Upper lobe of left lung (tissue), 6 donors: ENCODE measurements around the gene SPOCK3. TPM values are rescaled to one million over a fixed set of nuclear protein-coding genes. Genes with fewer than 3 reads are reported as not detected.

Experiments
- ATAC-seq, 2 donors: fragments of 200-7000 bp; cut with Tn5 transposase; one replicate each; pipeline ENCODE4 v1.9.1; 2022; ENCODE audit warnings: mild to moderate bottlenecking in 2 of 2, moderate library complexity in 2 of 2; ENCODE audit not compliant: low FRiP score in 2 of 2
- DNase-seq, 2 donors: peaks; one replicate each; pipeline ENCODE4 v3.0.0-alpha.2; 2019 to 2020
- H3K27ac ChIP-seq, 4 donors: fragments of 200-600 bp; sonication (generic); one replicate each; pipeline ENCODE4 v1.5.1; 2016 to 2019
- H3K27me3 ChIP-seq, 4 donors: fragments of 200-600 bp; sonication (generic); one replicate each; pipeline ENCODE4 v1.5.1; 2017 to 2019
- H3K36me3 ChIP-seq, 4 donors: fragments of 200-600 bp; sonication (generic); one replicate each; pipeline ENCODE4 v1.5.1; 2016 to 2019
- H3K4me1 ChIP-seq, 4 donors: fragments of 200-600 bp; sonication (generic); one replicate each; pipeline ENCODE4 v1.5.1; 2018 to 2019
- H3K4me3 ChIP-seq, 4 donors: fragments of 200-600 bp; sonication (generic); one replicate each; pipeline ENCODE4 v1.5.1; 2017 to 2019; ENCODE audit warnings: mild to moderate bottlenecking in 2 of 4, moderate library complexity in 1 of 4
- H3K9me3 ChIP-seq, 4 donors: fragments of 200-600 bp; sonication (generic); one replicate each; pipeline ENCODE4 v1.5.1; 2018 to 2019
- CTCF ChIP-seq, 6 experiments: fragments of 450-650 bp in 4 of 6; fragments of 200-600 bp in 2 of 6; sonication (generic) in 2 of 6; IDR thresholded peaks; one replicate each; pipeline ENCODE4 v1.5.1; 2016 to 2019; ENCODE audit warnings: antibody characterized with exemption in 6 of 6
- EP300 ChIP-seq, 4 donors: sonication (generic); formaldehyde crosslinking; IDR thresholded peaks; one replicate each; pipeline ENCODE4 v1.5.1; 2017; ENCODE audit warnings: antibody characterized with exemption in 4 of 4, control low read depth in 2 of 4
- POLR2A ChIP-seq, 4 donors: fragments of 450-650 bp; IDR thresholded peaks; one replicate each; pipeline ENCODE4 v1.5.1; 2016 to 2017; ENCODE audit warnings: antibody characterized with exemption in 4 of 4, mild to moderate bottlenecking in 2 of 4
- POLR2AphosphoS5 ChIP-seq, 2 donors: sonication (generic); formaldehyde crosslinking; IDR thresholded peaks; one replicate each; pipeline ENCODE4 v1.5.1; 2017; ENCODE audit warnings: antibody characterized with exemption in 2 of 2
- WGBS, 2 donors: methylation state at CpG; one replicate each; pipeline ENCODE4 v1.1.5; 2017 to 2018; 5-methylcytosine and 5-hydroxymethylcytosine counted together
- total RNA-seq, 6 donors: library from RNA; depleted of rRNA in 4 of 6; stranded (reverse); fragments of >200 nt in 4 of 6; gene quantifications; one replicate each; pipeline versions ENCODE4 v1.1.0 to v1.2.1, GENCODE V29; 2016 to 2021
- donor health status: DM: no; HTN: no; CAD: no; lungs with moderate emphysema.
- donor health status: DM: no; HTN: yes; CAD: no; lungs with severe emphysema.

The SPOCK3 gene
- total RNA-seq, 6 donors from 2014 or later = 0.15 to 5.2 (median 0.22) TPM; not detected in 2

GRCh38 chr4:166737430-166737829, 496.9 kb downstream of the SPOCK3 start:
- Histone ChIP-seq H3K36me3 (no peaks in the 10 kb centered on the region), H3K9me3 (no peaks in the 10 kb centered on the region), H3K4me1 (no peaks in the 10 kb centered on the region), H3K27ac (no peak overlapping the region), H3K4me3 (no peak overlapping the region), H3K27me3 (no peaks in the 10 kb centered on the region)
- DNase-seq = no peak
- TF ChIP-seq CTCF (IDR thresholded peaks at IDR 0.05) = no peak
- no peak for TF ChIP-seq EP300 (IDR thresholded peaks at IDR 0.05)
- TF ChIP-seq POLR2AphosphoS5 (IDR thresholded peaks at IDR 0.05) = no peak
- no peak for TF ChIP-seq POLR2A (IDR thresholded peaks at IDR 0.05)
- no peak for ATAC-seq

- H3K27me3 ChIP-seq = no peaks in the 10 kb centered on the region
- H3K4me1 ChIP-seq = no peaks in the 10 kb centered on the region
- no peak overlapping the region for H3K27ac ChIP-seq
- TF ChIP-seq EP300 (IDR thresholded peaks at IDR 0.05) (no peak), POLR2A (IDR thresholded peaks at IDR 0.05) (no peak), POLR2AphosphoS5 (IDR thresholded peaks at IDR 0.05) (no peak), CTCF (IDR thresholded peaks at IDR 0.05) (no peak)
- H3K36me3 ChIP-seq = no peaks in the 10 kb centered on the region
- H3K9me3 ChIP-seq = no peaks in the 10 kb centered on the region
- 48 to 67% methylated on average over 1 of the region's 1 CpG for WGBS, 2 donors
- DNase-seq (no peak), ATAC-seq (no peak)
- H3K4me3 ChIP-seq = no peak overlapping the region
Measured at GRCh38 chr4:166735553-166735952, 498.7 kb downstream of the SPOCK3 start.

- WGBS, 2 donors = 89 to 94% methylated on average over 3 of the region's 3 CpGs
- Histone ChIP-seq H3K4me3 (no peak overlapping the region), H3K36me3 (no peaks in the 10 kb centered on the region), H3K9me3 (no peaks in the 10 kb centered on the region), H3K27ac (no peak overlapping the region), H3K27me3 (no peaks in the 10 kb centered on the region), H3K4me1 (no peaks in the 10 kb centered on the region)
- ATAC-seq (no peak), DNase-seq (no peak)
- no peak for TF ChIP-seq POLR2AphosphoS5 (IDR thresholded peaks at IDR 0.05)
- TF ChIP-seq CTCF (IDR thresholded peaks at IDR 0.05) = no peak
- no peak for TF ChIP-seq EP300 (IDR thresholded peaks at IDR 0.05)
- TF ChIP-seq POLR2A (IDR thresholded peaks at IDR 0.05) = no peak
Measured at GRCh38 chr4:166734797-166735196, 499.5 kb downstream of the SPOCK3 start.

GRCh38 chr4:166733686-166734085, 500.6 kb downstream of the SPOCK3 start:
- Histone ChIP-seq H3K4me1 (no peaks in the 10 kb centered on the region), H3K9me3 (no peaks in the 10 kb centered on the region), H3K27me3 (no peaks in the 10 kb centered on the region), H3K36me3 (no peaks in the 10 kb centered on the region), H3K4me3 (no peak overlapping the region), H3K27ac (no peak overlapping the region)
- WGBS, 2 donors = 90 to 93% methylated on average over 3 of the region's 3 CpGs
- no peak for ATAC-seq
- TF ChIP-seq CTCF (IDR thresholded peaks at IDR 0.05) (no peak), POLR2A (IDR thresholded peaks at IDR 0.05) (no peak), POLR2AphosphoS5 (IDR thresholded peaks at IDR 0.05) (no peak), EP300 (IDR thresholded peaks at IDR 0.05) (no peak)
- no peak for DNase-seq

- Histone ChIP-seq H3K4me1 (no peaks in the 10 kb centered on the region), H3K9me3 (no peaks in the 10 kb centered on the region), H3K27me3 (no peaks in the 10 kb centered on the region), H3K36me3 (no peaks in the 10 kb centered on the region), H3K27ac (no peak overlapping the region), H3K4me3 (no peak overlapping the region)
- DNase-seq (no peak), ATAC-seq (no peak)
- no peak for TF ChIP-seq CTCF (IDR thresholded peaks at IDR 0.05)
- no peak for TF ChIP-seq EP300 (IDR thresholded peaks at IDR 0.05)
- TF ChIP-seq POLR2A (IDR thresholded peaks at IDR 0.05) = no peak
- TF ChIP-seq POLR2AphosphoS5 (IDR thresholded peaks at IDR 0.05) = no peak
- WGBS, 2 donors = 70 to 71% methylated on average over 5 of the region's 5 CpGs
Measured at GRCh38 chr4:166726832-166727231, 507.5 kb downstream of the SPOCK3 start.
